Kidney tubule cell (primary cell): ENCODE measurements around the gene CLEC9A.
"Not testable (repeated sequence)": the region's sequence is repeated elsewhere in the genome, so short reads cannot be mapped to it uniquely, and the experiment has no call there.

Experiments used
- DNase-seq: peaks from one replicate; pipeline ENCODE4 v3.0.0-alpha.2; 2018; ENCODE audit warnings: low spot score

Gene CLEC9A

DNA sequence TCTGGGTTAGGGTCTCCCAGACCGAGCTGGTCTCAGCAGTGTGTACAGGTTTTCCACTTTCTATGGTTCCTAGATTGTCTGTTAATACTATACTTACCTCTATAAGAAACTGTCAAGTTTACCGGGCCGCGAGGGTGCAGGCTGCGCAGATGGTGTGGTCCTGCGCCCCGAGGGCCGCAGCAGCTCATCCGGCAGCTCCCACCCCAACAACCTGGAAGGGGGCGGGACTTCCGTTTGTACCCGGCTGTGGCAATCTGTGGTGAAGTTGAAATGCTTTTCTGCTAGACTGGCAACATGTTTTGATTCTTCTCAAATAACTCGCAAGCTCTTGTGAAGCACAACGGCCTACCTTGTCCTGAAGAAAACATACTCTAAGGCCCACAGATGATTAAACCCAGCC is at the start of gene CLEC9A:
CLEC9A (plus strand) TSS at position 237 of the 400 bp plus-strand sequence. CDS start 22,006 bp downstream, outside the sequence.
- no peak for DNase-seq

DNA sequence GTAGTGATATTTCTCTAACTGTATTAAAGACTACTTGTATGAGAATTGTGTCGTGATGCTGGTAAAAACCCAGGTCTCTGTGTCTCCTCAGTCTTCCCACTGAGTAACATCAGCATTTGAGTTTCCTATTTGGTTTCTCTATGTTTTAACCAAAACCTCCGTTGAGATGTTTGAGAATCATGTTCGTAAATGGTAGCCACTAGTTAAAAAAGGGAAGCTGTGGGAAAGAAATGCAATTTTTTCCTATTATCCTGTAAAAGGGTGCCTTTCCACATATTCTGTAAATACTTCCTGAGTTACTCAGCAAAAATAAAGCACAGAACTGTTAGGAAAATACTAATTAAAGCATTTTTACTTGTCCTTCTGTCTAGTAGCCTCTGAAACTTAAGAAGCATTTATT is 38.6 kb upstream of the CLEC9A start:
- DNase-seq, result no peak

DNA sequence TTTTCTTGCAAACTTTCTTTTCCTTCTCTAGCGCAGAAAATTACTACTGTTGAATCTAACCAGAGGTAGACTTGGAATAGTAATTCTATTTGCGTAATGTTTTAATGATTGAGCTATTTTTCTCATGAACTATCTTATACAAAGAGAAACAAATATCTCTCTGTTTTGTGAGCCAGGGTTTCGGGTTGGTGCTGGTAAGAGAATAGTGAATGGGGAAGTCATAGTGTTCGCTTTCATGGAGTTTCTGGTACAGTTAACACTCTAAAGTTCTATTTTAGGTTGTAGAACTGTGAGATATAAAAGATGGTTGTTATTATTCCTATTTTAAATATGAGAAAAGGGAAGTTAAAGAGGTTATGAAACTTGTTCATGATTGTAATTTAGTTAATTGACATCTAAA is 38.2 kb upstream of the CLEC9A start:
- no peak for DNase-seq

DNA sequence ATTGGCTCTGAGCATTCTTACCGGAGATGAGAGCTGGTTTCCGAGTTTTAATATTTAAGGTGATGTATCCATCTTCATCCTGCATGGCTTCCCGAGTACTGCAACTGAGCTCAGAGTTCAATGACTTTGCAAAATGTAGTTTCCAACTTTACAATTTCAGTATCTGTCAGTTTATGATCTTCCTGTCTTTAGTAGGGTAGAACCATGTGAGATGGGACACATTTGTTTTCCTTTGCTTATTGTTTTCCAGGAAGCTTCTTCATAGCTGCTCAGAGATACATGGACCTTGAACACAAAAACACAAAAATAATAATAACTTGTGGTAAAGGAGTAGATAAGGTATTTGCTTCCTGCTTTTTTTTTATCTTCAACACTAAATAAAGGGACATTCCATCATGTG is 31.5 kb upstream of the CLEC9A start, which contains the start of gene CLEC1B:
CLEC1B (minus strand) TSS at position 106 of the 400 bp plus-strand sequence; CDS start at position 85, 21 bp downstream.
- DNase-seq, result no peak

DNA sequence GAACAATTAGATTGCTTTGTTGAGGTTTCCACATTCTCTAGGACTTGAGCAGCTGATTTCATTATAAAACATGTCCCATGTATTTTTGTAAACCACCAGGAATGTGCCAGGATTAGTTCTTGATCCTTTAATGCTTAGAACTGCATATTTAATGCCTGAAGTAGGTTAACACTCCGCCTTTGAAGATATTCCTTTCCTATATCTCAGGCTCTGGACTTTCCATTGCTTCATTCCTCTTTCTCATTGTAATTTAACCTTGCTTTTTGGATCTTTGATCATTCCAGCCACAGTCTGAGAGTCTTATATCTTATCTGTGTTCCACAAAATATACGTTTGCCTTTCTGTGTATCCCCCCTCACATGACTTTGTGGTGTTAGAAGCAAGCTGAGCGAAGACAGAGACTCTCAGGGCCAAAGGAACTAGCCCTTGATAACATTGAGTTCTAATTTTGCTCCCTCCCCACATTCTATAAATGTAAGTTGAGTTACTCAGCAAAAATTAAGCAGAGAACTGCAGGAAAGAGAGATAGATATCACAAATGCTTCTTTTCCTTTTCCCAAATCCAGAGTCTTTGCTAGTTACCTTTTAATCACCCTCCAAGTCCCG is 29.2 kb upstream of the CLEC9A start:
- DNase-seq, result no peak

DNA sequence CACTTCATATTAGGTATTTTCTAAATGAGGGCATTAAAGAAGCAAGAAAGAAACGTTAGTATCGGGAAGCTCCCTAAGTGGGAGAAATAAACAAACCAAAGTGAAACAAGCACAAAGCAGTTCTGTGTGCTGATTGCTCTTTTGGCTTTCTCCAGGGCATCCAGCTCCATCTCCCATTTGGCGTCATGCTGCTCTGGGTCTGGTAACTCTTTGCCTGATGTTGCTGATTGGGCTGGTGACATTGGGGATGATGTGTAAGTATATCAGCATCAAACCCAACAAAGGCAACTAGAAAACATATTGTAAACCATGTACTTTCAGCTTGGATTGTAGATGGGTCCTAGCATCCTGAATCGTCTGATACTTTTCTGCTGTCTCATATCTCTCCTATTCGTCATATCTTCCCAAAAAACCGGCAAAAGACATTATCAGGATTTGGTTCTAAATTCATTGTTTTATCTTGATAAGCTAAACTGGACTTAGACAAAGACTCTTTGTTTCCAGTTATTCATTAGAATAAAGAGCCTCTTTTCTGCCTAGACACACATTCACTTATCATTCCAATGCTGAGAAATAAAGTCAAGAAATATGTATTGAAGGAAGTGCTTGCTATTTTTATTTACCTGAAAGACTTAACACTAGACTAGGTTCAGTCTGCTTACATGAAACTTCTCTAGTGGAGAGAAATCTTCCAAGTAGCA is 17.7 kb upstream of the CLEC9A start:
- no peak for DNase-seq

DNA sequence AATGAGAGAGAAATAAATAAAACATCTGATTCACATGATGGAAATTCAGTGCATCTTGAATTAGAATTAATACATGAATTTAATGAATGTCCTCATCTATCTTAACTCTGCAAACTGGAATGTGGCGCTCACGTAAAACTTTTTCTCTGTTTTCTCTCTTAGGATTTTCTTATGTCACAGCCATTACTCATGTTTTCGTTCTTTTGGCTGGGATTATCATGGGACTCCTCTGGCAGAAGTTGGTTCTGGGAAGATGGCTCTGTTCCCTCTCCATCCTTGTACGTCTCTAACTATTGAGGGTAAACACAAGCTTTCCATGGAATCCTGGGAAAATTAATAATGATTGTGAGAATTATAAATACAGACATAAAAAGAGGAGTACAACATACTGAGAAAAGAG is 15.0 kb upstream of the CLEC9A start:
- DNase-seq, result no peak

DNA sequence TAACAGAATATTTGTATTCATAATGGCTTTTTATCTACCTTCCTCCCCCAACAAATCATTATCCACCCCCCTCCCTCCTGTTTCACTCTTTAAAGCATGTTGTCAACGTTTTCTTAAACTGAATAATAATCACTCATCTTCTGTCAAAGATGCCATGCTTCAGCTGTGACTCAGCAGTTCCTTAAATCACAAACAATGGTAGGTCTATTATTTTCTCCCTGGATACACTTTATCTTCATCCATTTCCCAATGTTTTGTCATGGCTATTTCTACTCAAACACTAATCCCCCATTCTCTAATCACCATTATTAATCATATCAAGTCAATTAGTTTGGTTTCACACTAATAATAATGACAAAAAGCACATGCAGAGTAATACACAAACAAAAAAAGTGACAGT is 13.6 kb upstream of the CLEC9A start:
- peak; percentile 41 for DNase-seq

DNA sequence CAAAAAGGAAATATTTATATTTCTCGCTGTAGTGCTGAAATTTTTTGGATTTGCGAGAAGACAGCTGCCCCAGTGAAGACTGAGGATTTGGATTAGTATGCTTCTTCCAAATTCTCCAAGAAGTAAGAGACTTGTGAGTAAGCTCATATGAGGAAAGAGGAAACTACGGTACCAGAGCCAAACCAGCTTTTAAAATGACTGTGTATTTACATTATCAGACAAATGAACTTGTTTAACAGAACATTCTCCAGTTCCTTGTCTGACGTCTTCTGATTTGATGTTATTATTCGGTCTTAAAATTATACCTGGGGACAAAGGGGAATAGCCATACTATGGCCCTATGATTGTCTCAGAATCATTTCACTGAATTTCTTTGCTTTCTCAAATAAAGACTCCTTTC is 12.1 kb upstream of the CLEC9A start:
- no peak for DNase-seq

DNA sequence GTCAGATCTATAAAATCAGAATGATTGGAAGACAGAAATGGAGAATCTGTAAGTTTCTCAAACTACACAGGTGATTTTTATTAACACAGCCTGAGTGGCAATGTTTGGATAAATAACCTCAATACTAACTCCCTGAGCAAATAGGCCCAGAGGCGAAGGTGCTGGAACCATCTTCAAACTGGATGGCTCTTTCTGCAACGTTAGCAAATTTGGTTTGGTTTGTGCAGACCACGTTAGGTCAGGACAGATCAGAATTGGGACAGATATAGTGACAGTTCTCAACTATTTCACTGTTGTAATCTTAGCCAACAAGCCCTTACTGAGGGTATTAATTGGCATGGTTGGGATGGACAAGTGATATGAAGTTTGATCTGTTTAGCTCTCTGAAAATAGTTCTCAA is 9.1 kb upstream of the CLEC9A start:
- no peak for DNase-seq

DNA sequence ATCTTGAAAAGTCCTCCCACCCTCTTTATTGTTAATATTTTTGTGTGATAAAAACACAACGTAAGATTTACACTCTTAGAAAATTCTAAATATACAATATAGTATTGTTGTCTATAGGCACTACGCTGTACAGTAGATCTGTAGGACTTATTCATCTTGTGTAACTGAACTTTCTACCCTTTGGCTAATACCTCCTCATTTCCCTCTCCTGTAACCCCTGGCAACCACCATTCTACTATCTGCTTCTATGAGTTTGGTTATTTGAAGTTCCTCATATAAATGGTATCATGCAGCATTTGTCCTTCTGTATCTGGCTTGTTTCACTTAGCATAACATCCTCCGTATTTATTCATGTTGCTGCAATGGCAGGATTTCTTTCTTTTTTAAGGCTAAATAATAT is 5.2 kb upstream of the CLEC9A start:
- DNase-seq, result no peak

DNA sequence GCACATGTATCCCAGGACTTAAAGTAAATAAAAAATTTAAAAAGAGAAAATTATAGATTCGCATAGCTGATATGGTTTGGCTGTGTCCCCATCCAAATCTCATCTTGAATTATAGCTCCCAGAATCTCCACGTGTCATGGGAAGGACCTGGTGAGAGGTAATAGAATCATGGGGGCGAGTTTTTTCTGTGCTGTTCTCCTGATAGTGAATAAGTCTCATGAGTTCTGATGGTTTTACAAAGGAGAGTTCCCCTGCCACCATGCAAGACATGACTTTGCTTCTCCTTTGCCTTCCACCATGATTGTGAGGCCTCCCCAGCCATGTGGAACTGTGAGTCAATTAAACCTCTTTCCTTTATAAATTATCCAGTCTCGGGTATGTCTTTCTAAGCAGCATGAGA is 3.8 kb upstream of the CLEC9A start:
- DNase-seq, result not testable (repeated sequence)

DNA sequence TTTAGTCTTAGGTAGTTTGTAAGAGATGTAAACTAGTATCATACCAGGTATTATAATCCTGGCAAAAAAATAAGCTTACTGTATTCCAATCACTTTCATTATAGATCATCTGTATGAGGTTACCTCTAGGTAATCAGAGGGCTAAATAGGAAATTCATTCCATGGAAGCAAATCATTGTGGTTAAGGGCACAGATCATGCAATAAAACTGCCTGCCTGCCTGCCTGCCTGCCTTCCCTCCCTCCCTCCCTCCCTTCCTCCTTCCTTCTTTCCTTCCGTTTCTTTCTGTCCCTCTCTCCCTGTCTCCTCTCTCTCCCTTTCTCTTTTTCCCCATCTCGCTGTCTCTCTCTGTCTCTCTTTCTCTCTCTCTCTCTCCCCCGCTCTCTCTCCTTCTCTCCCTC is 3.2 kb upstream of the CLEC9A start:
- DNase-seq, result peak; percentile 26

DNA sequence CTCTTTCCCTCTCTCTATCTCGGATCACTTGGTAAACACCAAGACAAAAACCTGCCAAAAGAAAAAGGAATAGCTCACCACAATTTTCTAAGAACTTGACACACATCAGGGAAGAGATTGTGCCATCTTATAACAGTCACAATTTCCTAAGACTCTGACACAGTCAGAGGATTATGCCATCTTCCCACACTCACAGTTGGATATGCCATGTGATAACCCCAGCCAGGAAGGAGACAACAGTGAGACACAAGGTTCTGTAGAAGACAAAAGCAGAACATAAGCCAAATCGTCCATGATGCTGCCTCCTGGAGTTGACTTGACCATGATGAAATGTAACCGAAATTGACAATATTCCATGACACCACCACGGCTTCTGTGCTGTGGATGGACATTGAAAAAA is 2.8 kb upstream of the CLEC9A start:
- peak; percentile 12 for DNase-seq

DNA sequence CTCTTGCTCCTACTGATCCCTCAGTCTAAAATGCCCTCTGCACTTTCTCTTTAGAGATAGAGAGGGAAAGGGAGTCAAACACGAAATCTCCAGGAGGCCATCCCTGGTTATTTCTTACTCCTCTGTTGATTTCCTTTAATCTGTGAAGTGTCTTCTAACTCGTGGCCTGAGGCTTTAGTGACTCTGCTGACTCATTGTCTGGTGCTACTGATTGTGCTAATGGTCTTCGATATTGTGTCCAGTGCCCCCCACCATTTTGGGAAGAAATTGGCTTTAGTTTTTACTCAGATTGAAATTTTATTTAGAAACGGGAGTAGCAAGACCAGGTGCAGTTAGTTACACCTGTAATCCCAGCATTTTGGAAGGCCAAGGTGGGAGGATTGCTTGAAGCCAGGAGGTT is 839 bp downstream of the CLEC9A start:
- DNase-seq, result no peak

DNA sequence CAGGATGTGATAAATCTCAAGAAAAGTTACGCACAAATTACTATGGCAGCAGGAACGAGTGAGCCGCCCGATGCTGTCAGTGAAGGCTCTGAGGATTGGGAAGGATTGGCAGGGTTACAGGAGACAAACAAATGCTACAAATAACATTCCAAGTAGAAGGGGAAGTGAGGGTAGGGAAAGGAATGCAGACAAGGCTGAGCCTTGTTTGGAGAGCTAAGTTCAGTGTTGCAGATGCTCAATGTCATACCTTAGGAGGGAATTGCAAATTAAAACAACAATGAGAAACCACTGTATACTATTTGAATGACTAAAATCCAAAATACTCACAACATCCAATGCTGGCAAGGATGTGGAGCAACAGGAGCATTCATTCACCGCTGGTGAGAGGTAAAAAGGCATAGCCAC is 1.3 kb downstream of the CLEC9A start:
- DNase-seq, result peak; percentile 39

DNA sequence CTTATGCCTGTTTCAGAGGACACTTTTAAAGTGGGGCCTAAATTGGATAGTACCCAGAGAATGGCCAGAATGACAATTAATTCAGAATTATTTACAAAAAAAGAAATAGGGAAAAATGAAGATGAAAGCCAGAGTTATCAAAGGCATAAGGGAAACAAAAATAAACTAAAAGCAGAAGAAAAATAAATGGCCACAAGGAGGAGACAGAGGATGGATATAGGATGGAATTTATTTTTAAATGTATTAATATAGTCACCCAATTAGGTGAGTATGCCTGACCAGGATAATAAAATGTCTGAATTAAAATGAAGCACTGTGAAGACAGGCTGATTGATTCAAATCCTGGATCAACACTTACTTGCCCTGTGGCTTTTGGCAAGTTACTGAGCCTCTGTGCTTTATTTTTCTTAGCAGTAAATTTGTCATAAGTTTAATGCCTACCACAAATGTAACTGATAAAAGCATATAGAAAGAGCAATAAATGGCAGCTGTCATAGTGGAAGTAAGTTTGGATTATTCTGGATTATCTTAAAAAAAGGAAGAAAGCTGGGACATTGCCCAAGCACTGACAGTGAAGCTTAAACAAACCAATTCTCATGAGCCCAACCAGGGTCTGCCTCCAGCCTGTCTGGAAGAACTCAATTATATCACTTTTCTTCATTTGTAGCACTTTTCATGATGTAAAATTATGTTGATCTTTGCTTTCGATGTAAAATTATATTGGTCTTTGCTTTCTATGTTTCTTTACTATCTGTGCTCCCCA is 3.5 kb downstream of the CLEC9A start:
- DNase-seq, result peak; percentile 9

DNA sequence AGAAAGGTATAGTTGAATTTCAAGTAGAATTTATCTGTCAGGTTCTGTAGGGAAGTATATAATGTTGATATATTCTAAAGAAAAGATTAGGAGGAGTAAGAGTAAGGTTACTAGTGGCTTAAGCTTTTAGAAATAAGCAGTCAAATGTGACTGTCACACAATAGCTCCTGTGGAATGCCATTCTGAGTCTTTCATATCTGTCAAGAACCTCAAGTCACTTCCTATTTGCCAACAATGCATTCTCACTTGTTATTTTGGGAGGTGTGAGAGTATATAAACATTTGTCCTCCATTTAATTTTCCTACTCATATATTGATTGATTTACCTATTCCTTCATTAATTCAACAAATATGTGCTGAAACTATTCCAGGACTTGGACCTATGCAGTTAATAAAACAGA is 11.7 kb downstream of the CLEC9A start:
- DNase-seq, result no peak

DNA sequence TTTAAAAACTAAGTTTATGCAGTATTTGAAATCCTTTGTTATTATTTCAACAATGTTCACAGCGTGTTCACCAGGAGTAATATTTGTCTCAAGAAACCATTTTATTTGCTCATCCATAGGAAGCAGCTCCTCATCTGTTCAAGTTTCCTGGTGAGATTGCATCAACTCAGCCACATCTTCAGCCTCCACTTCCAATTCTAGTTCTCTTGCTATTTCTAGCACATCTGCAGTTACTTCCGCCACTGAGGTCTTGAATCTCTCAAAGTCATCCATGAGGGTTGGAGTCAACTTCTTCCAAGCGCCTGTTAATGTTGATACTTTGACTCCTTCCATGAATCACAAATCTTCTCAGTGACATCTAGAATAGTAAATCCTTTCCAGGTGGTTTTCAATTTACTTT is 18.0 kb downstream of the CLEC9A start:
- DNase-seq, result no peak

DNA sequence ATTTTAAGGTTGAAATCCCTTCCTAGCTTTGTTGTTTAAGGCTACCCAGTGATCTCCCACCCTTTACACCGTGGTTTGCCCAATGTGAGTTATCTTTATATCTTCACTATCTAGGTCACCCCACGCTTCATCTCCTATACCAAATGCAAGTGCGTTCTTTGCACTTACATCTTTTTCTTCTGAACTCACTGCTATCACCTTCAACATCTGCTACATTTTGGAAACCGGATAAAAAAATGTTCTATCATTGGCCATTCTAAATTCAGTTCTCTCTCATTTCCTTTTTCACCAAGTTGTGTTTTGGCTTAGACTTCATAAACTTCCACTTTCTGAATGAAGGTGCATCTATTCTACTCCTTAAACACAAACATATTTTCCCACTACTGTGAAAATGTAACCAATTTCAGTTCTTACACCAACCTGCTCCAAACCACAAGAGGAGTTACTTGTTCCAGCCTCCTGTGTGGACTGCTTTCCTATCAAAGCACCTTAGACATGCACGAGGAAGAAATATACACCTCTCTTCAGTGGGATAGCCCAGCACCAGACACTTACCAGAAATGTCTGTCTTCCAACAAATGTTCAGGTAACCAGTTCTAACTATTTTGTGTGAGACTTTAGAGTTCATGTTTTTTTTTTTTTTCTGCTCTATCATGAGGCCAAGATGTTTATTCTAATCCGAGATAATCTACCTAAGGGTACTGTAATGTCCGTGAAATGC is 21.9 kb downstream of the CLEC9A start:
- DNase-seq, result no peak

DNA sequence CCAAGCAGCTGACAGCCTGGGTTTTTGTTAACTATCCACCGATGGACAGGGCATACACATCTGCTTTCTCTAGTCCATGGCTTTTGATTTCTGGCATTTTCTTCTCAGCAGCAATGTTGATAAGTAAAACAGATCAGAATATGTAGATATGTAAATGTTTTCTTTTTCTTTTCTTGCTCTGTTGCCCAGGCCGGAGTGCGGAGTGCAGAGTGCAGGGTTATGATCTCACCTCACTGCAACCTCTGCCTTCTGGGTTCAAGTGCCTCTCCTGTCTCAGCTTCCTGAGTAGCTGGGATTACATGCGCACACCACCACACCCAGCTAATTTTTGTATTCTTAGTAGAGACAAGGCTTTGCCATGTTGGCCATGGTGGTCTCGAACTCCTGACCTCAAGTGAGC is 27.9 kb downstream of the CLEC9A start:
- DNase-seq, result no peak

DNA sequence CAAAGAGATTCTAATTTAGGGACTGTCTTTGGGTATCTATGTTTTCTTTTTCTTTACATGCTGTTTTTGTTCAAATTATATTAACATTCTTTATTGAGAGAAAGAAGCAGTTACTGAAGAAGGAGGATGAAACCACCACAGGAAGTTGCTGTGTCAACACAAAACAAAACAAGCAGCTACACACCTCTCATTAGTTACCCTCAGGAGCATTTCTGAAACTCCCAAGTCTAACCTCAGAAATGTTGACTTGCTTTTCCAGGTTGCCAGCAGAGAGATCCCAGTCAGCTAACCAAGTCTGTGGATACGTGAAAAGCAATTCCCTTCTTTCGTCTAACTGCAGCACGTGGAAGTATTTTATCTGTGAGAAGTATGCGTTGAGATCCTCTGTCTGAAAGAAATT is 34.8 kb downstream of the CLEC9A start:
- no peak for DNase-seq

DNA sequence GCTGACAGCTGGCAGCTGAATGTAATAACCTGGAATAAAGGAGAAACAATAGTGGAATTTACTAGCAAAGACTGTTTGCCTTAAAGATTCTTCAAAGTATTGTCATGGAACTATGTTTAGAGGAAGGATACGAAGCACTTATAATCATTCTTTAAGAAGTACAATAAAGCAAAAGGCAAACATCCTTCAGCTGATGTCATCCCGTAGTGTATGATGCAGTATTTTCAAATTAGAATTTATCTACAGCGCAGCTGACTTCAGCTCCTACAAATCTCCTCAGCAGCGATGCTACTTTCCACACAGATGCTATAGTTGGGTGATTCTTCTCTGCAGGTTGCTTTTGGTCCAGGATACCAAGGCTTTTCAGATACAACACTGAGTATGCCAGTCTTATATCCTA is 36.8 kb downstream of the CLEC9A start:
- DNase-seq, result no peak
